GM11168 (cell line): Measurements from ENCODE around the gene KRT74.

Experiments
- in situ Hi-C: fragments of 300-500 bp; cut with MboI; formaldehyde crosslinking; loops from one replicate; pipeline ENCODE4 v1.12.0; 2022; ENCODE audit warnings: low sequenced_read_pairs; ENCODE audit not compliant: unreplicated experiment

Gene KRT74

GRCh38 chr12:52604859-52605258 is 31.2 kb upstream of the KRT74 start:
- in situ Hi-C loops, result no loop called here

DNA sequence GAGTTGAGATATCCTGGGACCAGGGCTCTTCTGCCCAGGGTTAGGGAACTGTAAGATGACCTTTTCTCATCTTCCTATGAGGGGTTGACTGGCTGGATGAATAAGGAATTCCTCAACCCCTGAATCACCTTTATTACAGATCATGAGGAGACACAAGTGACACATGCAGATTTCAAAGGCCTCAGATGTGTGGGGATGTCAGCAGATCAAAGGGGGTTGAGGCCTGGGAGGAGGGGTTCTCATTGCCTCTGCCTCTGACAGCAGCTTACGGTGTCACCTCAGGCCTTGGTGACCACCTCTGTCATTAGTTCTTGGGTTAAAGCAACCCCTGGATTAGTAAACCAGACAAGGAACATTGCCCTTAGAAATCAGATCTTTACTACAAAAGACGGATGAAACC is 29.7 kb upstream of the KRT74 start:
- in situ Hi-C loops, result no loop called here

DNA sequence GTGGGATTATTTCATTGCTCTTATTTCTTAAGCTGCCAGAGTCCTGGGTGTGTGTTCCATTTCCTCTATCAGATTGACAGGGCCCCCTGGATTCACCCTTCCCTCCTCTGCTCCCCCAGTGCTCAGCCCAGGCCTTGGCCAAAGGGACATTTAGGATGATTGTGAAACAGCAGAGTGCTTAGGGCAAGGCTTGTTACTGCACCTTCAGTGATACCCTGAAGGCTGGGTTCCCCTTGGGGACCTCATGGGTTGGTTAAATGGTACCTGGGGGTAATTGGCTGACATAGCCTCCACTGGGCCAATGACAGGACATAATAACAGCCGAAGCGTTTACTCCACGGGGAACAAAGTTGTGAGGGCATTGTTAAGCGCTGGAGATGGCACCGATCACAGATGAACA is 28.9 kb upstream of the KRT74 start:
- in situ Hi-C loops, result no loop called here

- in situ Hi-C loops, result no loop called here
These were observed 28.0 kb upstream of the KRT74 start for GRCh38 chr12:52601671-52602070.

DNA sequence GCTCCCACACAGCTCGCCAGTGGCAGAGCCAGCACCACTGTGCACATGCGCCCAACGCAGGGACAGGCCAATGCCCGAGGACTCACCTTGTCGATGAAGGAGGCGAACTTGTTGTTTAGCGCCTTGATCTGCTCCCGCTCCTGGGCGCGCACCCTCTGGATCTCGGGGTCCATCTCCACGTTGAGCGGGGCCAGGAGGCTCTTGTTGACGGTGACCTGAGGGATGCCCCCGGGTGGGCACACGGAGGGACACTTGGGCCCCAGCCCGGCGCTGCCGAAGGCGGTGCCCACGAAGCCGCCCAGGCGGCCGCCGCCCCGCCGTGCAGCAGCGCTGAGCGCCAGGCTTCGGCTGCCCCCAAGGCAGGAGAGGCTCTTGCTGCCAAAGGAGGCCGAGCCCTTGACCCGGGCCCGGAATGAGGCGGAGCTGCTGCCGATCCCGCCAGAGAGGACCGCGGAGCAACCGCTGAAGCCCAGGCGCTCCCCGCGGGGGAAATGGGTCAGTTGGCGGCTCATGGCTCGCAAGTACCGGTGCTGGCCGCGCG is 27.4 kb upstream of the KRT74 start, which contains the start of gene KRT72:
KRT72 (minus strand) TSS at position 523 of the 541 bp plus-strand sequence; CDS start at position 512, 11 bp downstream.
- in situ Hi-C loops, result no loop called here

DNA sequence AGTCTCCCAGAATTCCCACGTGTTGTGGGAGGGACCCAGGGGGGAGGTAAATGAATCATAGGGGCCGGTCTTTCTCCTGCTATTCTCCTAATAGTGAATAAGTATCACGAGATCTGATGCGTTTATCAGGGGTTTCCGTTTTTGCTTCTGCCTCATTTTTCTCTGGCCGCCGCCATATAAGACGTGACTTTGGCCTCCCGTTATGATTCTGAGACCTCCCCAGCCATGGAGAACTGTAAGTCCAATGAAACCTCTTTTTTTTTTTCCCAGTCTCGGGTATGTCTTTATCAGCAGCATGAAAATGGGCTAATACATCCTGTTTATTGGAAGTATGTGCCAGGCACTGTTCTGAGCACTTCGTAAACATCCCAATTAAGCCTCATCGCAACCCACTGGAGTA is 26.8 kb upstream of the KRT74 start:
- in situ Hi-C loops, result no loop called here

- in situ Hi-C loops, result no loop called here
These were observed 26.4 kb upstream of the KRT74 start for GRCh38 chr12:52600071-52600470.

GRCh38 chr12:52598966-52599365 is 25.3 kb upstream of the KRT74 start:
- in situ Hi-C loops, result loop anchor here (25.0 kb wide), 1 partner anchor 388 kb away; no protein-coding TSS in a partner anchor

DNA sequence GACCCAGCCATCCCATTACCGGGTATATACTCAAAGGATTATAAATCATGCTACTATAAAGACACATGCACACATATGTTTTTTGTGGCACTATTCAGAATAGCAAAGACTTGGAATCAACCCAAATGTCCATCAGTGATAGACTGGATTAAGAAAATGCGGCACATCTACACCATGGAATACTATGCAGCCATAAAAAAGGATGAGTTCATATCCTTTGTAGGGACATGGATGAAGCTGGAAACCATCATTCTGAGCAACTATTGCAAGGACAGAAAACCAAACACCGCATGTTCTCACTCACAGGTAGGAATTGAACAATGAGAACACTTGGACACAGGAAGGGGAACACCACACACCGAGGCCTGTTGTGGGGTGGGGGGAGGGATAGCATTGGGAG is 20.6 kb upstream of the KRT74 start:
- in situ Hi-C loops, result loop anchor here (25.0 kb wide), 1 partner anchor 393 kb away; no protein-coding TSS in a partner anchor

DNA sequence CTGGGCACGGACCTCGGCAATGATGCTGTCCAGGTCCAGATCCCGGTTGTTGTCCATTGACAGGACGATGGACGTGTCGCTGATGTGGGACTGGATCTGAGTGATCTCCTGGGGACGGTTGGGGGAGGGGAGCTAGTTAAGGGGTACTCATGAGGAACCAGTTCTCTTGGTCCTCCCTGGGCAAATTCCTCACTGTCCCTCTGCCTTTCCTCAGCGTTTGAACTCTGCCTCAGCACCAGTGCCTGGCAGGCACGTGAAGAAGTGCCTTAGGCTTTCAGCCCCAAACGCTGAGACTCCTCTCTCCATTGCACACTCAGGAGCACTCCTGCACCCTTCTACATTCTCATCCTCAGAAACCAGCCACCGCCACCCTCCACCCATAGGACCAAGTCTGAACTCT is 17.9 kb upstream of the KRT74 start:
- in situ Hi-C loops, result loop anchor here (25.0 kb wide), 1 partner anchor 396 kb away; no protein-coding TSS in a partner anchor

GRCh38 chr12:52590021-52590420 is 16.4 kb upstream of the KRT74 start:
- in situ Hi-C loops, result loop anchor here (25.0 kb wide), 1 partner anchor 397 kb away; no protein-coding TSS in a partner anchor

DNA sequence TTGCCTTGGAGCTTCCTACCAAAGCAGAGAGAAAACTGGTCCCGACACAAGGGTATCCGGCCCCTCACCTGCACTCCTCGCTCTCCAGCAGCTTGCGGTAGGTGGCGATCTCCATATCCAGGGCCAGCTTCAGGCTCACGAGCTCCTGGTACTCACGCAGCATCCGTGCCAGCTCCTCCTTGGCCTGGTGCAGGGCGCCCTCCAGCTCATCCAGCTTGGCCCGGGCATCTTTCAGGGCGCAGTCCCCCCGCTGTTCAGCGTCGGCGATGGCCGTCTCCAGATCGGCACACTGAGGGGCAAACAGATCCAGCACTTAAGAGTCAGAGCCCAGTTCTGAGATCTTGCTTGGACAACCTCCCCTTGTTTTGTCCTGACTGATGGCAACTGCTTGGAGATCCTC is 13.9 kb upstream of the KRT74 start:
- in situ Hi-C loops, result loop anchor here (10.0 to 25.0 kb wide), 2 partner anchors 297 to 400 kb away; no protein-coding TSS in a partner anchor

DNA sequence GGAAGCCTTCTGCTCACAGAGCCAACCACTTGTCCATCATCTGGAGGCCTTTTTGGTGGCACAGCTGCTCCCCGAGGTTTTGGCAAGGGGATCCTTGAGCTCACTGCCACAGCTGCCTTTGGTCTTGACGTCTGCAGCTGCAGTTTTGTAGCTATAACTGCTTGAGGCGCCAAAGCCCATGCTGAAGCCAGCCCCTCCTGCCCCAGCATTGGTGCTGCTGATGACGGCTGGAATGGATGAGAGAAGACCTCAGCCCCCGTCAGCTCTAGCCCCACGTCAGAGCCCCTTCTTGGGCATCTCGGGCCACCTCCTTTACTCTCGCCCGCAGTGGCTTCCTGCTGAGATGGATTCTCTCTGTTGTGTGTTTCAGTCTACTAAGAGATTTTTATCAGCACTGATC is 12.3 kb upstream of the KRT74 start:
- in situ Hi-C loops, result loop anchor here (10.0 to 25.0 kb wide), 2 partner anchors 299 to 401 kb away; no protein-coding TSS in a partner anchor

- in situ Hi-C loops, result loop anchor here (10.0 to 25.0 kb wide), 2 partner anchors 300 to 402 kb away; no protein-coding TSS in a partner anchor
These were observed 11.4 kb upstream of the KRT74 start for GRCh38 chr12:52585066-52585465.

DNA sequence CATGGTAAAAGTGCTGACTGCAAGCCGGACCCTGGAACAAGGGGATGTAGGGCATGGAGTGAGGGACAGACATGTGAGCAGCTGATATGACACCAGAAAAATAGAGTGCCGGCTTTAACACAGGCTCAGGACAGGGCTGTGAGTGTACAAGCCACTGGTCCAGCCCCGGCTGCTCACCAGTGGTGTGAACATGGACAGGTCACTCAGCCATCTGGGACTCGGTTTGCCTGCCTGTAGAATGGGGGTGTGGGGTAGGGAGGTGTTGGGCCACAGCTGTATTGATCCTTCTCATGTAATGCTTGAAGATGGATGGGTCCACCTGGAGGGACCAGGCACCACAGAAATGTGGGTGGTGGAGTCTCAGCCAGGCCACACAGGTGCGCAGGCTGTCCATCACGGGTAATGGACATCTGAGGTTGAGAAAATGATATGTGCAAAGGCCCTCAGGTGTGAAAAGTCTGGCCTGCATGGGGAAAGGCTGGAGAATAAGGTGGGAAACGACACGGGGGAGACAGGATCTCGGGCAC is 10.6 kb upstream of the KRT74 start:
- in situ Hi-C loops, result loop anchor here (10.0 to 25.0 kb wide), 2 partner anchors 301 to 403 kb away; no protein-coding TSS in a partner anchor

- in situ Hi-C loops, result loop anchor here (10.0 to 25.0 kb wide), 2 partner anchors 302 to 404 kb away; no protein-coding TSS in a partner anchor
These were observed 9.4 kb upstream of the KRT74 start for GRCh38 chr12:52582971-52583456.

DNA sequence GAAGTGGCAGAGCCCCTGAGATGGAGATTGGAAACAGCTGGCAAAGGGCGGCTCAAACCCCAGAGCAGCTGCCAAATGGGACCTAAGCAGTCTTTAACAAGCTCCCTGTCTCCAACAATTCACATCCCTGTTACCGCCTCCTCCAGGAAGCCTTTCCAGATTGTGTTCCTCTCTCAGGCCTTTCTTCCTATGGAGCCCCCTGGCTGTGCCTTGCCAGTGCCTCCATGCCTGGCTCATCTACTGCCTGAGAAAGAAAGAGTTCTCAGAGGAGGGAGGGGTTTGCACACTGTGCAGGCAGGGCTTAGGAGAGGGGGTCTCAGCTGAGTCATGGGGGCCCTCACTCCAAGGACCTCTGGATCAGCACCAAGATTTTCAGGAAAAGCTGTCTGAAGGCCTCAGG is 8.8 kb upstream of the KRT74 start:
- in situ Hi-C loops, result loop anchor here (10.0 to 25.0 kb wide), 2 partner anchors 302 to 405 kb away; no protein-coding TSS in a partner anchor

DNA sequence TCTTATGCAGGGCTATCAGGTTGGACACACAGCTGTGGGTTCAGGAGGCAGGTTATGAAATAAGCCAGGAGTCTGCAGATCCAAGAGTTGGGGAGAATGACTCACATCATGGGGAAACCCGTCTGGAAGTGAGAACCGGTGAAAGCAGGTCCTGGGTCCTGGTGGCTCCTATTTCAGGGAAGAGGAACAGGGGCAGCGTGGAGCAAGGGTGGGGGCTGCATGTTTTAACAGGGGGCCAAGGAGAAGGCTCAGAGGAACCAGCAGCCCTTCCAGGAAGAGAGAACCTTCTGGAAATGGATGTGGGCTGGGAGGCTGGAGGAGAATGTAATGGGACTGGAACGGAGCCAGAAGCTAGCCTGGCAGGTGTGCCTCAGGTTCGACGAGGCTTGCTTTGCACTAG is 7.8 kb upstream of the KRT74 start:
- in situ Hi-C loops, result loop anchor here (10.0 to 25.0 kb wide), 2 partner anchors 303 to 406 kb away; no protein-coding TSS in a partner anchor

DNA sequence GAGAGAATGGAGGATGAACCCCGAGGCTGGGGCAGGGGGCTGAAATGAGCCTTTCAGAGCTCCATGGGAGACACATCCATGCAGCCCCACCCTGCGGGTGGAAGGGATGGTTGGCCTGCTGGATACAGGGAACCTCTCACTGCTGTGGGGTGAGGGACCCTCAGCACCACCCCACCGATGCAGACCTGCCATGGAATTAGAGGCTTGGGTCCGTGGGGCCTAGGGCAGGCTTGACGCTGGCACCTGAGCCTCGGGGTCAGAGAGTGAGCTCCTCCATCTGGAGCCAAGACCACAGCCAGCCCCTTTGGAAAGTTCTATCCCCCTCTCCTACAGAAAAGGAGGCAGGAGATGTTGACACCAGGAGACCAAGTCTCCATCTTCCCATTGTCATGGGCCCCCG is 7.4 kb upstream of the KRT74 start:
- in situ Hi-C loops, result loop anchor here (10.0 to 25.0 kb wide), 2 partner anchors 304 to 406 kb away; no protein-coding TSS in a partner anchor

GRCh38 chr12:52580496-52580895 is 6.9 kb upstream of the KRT74 start:
- in situ Hi-C loops, result loop anchor here (10.0 to 25.0 kb wide), 2 partner anchors 304 to 407 kb away; no protein-coding TSS in a partner anchor
